Neural cell (in vitro differentiated cells): ENCODE data around the gene TRUB2.

Experiments
- CTCF ChIP-seq: fragments of 450-650 bp; IDR thresholded peaks from 2 replicates; pipeline ENCODE4 v1.5.1; 2014; ENCODE audit warnings: antibody characterized with exemption, mild to moderate bottlenecking, moderate library complexity; ENCODE audit not compliant: poor library complexity, severe bottlenecking
- POLR2AphosphoS5 ChIP-seq: IDR thresholded peaks from 2 replicates; pipeline ENCODE4 v1.6.1; 2012

GRCh38 chr9:128309551-128309950 is 12.7 kb downstream of the TRUB2 start:
- TF ChIP-seq CTCF (no peak), POLR2AphosphoS5 (no peak)
